ENCODE results near the gene LZTS2.

DNA sequence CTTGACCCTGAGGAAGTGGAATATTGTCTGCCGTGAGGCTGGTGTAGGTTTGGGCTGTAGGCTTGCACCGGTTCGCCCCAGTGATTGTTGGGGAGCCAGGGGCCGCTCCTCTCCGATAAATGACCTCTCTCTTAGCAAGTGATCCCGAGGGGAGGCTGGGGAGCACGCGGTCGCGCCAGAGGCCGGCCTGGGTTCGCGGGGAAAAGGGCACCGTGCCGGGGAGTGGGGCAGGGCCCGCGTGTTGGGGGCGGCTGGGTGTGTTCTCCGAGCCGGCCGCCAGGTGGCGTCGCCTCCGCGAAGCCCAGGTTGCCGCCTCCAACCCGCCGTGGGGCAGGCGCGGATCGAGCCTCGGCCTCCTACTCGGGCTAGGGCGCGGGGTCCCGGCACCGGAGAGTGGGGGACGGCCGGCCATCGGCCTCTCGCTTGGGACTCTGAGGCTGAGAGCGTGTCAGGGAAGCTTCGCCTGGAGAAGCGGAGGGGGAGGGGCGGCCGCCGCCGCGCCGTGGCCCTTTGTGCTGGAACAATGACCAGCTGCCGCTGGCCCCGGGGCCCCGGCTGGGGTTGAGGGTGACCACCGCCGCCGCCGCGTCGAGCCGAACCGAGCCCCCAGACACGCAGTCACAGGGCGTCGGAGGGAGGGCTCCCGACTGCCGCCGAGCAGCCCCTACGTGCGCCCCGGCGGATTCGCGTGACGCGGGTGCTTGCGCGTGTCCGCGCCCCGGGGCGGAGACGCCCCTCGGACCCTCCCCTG is 442 bp upstream of the LZTS2 start:
- TF ChIP-seq, protein P1, sequence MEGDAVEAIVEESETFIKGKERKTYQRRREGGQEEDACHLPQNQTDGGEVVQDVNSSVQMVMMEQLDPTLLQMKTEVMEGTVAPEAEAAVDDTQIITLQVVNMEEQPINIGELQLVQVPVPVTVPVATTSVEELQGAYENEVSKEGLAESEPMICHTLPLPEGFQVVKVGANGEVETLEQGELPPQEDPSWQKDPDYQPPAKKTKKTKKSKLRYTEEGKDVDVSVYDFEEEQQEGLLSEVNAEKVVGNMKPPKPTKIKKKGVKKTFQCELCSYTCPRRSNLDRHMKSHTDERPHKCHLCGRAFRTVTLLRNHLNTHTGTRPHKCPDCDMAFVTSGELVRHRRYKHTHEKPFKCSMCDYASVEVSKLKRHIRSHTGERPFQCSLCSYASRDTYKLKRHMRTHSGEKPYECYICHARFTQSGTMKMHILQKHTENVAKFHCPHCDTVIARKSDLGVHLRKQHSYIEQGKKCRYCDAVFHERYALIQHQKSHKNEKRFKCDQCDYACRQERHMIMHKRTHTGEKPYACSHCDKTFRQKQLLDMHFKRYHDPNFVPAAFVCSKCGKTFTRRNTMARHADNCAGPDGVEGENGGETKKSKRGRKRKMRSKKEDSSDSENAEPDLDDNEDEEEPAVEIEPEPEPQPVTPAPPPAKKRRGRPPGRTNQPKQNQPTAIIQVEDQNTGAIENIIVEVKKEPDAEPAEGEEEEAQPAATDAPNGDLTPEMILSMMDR (IDR thresholded peaks at IDR 0.05), result peak; percentile 94 to 100 (median 98)
- TF ChIP-seq POLR2A (IDR thresholded peaks at IDR 0.05), result peak; percentile 90 to 98

All from tibial nerve (tissue), 3 donors.